ENCODE measurements around the gene ATF6. TPM values are rescaled to one million over a fixed set of nuclear protein-coding genes. Genes with fewer than 3 reads are reported as not detected.
A peak's percentile ranks its signal among the peaks of the same experiment; 100 is the strongest.

ATF6 gene
- total RNA-seq, 4 donors from 2014 or later: 26.1 to 35.4 (median 32.3) TPM

GRCh38 chr1:161998811-161999210 lies 232.7 kb downstream of the ATF6 start:
- no peaks in the 10 kb centered on the region for H3K9me3 ChIP-seq
- H3K4me1 ChIP-seq: peaks cover 0 to 38% (median 16%) of the 10 kb centered on the region in 4 donors
- no peak for DNase-seq (ENCODE audit: low spot score in 2 of 2)
- no peak for TF ChIP-seq CTCF (IDR thresholded peaks at IDR 0.05)
- TF ChIP-seq POLR2A (IDR thresholded peaks at IDR 0.05): no peak
- no peak for TF ChIP-seq EP300 (IDR thresholded peaks at IDR 0.05)
- peaks cover 0 to 69% (median 0%) of the 10 kb centered on the region in 3 donors for H3K36me3 ChIP-seq
- H3K27me3 ChIP-seq: no peaks in the 10 kb centered on the region
- peak overlapping the region in 1 of 4 donors; percentile 61 for H3K27ac ChIP-seq
- H3K4me3 ChIP-seq: no peak overlapping the region
- 79 to 80% methylated on average over 5 of the region's 5 CpGs for WGBS, 2 donors

GRCh38 chr1:161999301-162000052 lies 233.4 kb downstream of the ATF6 start:
- peaks cover 0 to 38% (median 16%) of the 10 kb centered on the region in 4 donors for H3K4me1 ChIP-seq
- no peak overlapping the region for H3K4me3 ChIP-seq
- DNase-seq (ENCODE audit: low spot score in 2 of 2): no peak
- peak overlapping the region in 2 of 4 donors; percentile 44 to 61 for H3K27ac ChIP-seq
- TF ChIP-seq CTCF (IDR thresholded peaks at IDR 0.05) (no peak), POLR2A (IDR thresholded peaks at IDR 0.05) (no peak), EP300 (IDR thresholded peaks at IDR 0.05) (no peak)
- WGBS, 2 donors: 63 to 76% methylated on average over 8 of the region's 8 CpGs
- H3K36me3 ChIP-seq: peaks cover 0 to 74% (median 0%) of the 10 kb centered on the region in 3 donors
- no peaks in the 10 kb centered on the region for H3K27me3 ChIP-seq
- no peaks in the 10 kb centered on the region for H3K9me3 ChIP-seq

DNA sequence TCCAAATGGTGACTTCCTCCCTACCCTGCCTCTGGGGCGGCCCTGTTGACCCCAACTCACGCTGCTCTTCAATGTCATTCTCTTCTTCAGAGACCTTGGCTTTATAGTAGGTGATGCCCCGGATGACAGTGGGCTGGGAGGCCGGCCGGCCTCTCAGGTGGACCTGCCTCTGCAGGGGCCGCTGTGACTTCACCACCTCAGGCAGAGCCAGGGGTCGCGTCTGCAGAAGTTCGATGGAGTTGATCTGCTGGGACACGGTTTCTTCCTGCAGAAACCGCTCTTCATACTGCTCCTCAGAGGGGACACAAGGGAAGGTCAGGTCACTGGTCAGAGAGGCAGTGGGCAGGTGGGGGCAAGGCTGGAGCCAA lies 233.9 kb downstream of the ATF6 start:
- H3K4me3 ChIP-seq: no peak overlapping the region
- WGBS, 2 donors: 93% methylated on average over 11 of the region's 11 CpGs
- H3K4me1 ChIP-seq: peaks cover 0 to 37% (median 16%) of the 10 kb centered on the region in 4 donors
- no peaks in the 10 kb centered on the region for H3K9me3 ChIP-seq
- no peak for DNase-seq (ENCODE audit: low spot score in 2 of 2)
- H3K36me3 ChIP-seq: peaks cover 0 to 80% (median 0%) of the 10 kb centered on the region in 3 donors
- H3K27me3 ChIP-seq: no peaks in the 10 kb centered on the region
- peak overlapping the region in 2 of 4 donors; percentile 44 to 61 for H3K27ac ChIP-seq
- no peak for TF ChIP-seq POLR2A (IDR thresholded peaks at IDR 0.05)
- no peak for TF ChIP-seq CTCF (IDR thresholded peaks at IDR 0.05)
- no peak for TF ChIP-seq EP300 (IDR thresholded peaks at IDR 0.05)

DNA sequence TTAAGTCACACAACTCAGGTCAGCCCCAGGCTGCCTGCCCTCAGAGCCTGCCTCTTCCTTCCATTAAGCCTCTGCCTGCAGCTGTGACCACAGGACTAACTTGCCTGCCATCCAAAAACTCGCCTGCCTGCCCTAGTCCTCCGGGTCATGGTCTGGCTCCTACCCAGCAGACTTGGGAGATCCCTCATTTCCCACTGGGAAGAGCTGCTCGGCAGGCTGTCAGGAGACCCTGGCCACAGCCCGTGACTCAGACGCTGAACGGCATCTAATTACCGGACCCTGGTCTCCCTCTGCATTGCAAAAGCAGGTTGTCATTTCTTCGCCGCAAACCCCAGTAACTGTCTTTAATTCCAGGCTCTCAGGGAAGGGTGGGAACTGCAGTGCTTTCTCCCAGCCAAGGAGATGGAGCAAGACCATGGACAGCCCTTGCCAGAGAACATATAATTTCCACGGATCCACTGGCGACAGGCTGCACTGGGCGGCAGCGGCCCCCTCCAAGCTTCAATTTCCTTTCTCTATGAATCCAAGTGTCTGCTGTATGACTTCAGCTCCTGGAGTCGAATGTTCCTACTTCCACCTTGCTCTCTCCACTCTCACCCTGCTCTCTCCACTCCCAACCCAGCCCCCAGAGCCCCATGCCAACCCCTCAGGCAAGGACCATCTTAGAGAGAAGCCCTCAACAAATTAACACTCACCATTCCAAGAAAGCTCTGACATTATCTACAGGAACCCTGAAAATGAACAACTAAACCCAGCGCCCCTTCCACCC lies 237.1 kb downstream of the ATF6 start:
- no peaks in the 10 kb centered on the region for H3K9me3 ChIP-seq
- H3K4me3 ChIP-seq: peak overlapping the region in 1 of 4 donors; percentile 38
- no peaks in the 10 kb centered on the region for H3K27me3 ChIP-seq
- TF ChIP-seq EP300 (IDR thresholded peaks at IDR 0.05): peak in 1 of 2 donors; percentile 22
- peak in 1 of 2 donors; percentile 19 for TF ChIP-seq POLR2A (IDR thresholded peaks at IDR 0.05)
- no peak for TF ChIP-seq CTCF (IDR thresholded peaks at IDR 0.05)
- peak overlapping the region in 3 of 4 donors; percentile 42 to 86 (median 85) for H3K27ac ChIP-seq
- 44 to 58% methylated on average over 15 of the region's 15 CpGs for WGBS, 2 donors
- H3K4me1 ChIP-seq: peaks cover 0 to 20% (median 9%) of the 10 kb centered on the region in 4 donors
- peak in 1 of 2 donors; percentile 54 for DNase-seq (ENCODE audit: low spot score in 2 of 2)
- peaks cover 0 to 80% (median 0%) of the 10 kb centered on the region in 3 donors for H3K36me3 ChIP-seq
